Gastrocnemius medialis (tissue), 4 donors: ENCODE results near the gene TM4SF1. TPM values are rescaled to one million over a fixed set of nuclear protein-coding genes. Genes with fewer than 3 reads are reported as not detected.

Experiments used
- ATAC-seq, 2 donors: fragments of 150-250 bp; one replicate each; pipeline ENCODE4 v1.9.1; 2016
- DNase-seq, 2 donors: peaks; one replicate each; pipeline ENCODE4 v3.0.0-alpha.2; 2019
- H3K27ac ChIP-seq, 4 donors: fragments of 200-600 bp; sonication (generic); 1 replicate in 1 of 4; 2 replicates in 3 of 4; pipeline ENCODE4 v1.5.1; 2016 to 2018; ENCODE audit warnings: mild to moderate bottlenecking in 2 of 4, moderate library complexity in 1 of 4
- H3K27me3 ChIP-seq, 3 donors: fragments of 200-600 bp; sonication (generic) in 2 of 3; 1 replicate in 1 of 3; 2 replicates in 2 of 3; pipeline versions ENCODE4 v1.5.1 to v1.6.0; 2016 to 2019; ENCODE audit warnings: mild to moderate bottlenecking in 1 of 3, moderate library complexity in 1 of 3
- H3K36me3 ChIP-seq, 2 donors: fragments of 200-600 bp; sonication (generic) in 1 of 2; one replicate each; pipeline ENCODE4 v1.5.1; 2017 to 2018
- H3K4me1 ChIP-seq, 2 donors: fragments of 200-600 bp; sonication (generic) in 1 of 2; one replicate each; pipeline ENCODE4 v1.5.1; 2016 to 2017; ENCODE audit warnings: mild to moderate bottlenecking in 2 of 2
- H3K4me3 ChIP-seq, 4 donors: fragments of 200-600 bp; sonication (generic) in 3 of 4; 1 replicate in 1 of 4; 2 replicates in 3 of 4; pipeline ENCODE4 v1.5.1; 2016 to 2019; ENCODE audit warnings: mild to moderate bottlenecking in 2 of 4
- H3K9me3 ChIP-seq, 3 donors: fragments of 200-600 bp; sonication (generic) in 2 of 3; 1 replicate in 1 of 3; 2 replicates in 2 of 3; pipeline ENCODE4 v1.5.1; 2016 to 2019
- POLR2A ChIP-seq, 2 donors: fragments of 450-650 bp; IDR thresholded peaks; one replicate each; pipeline ENCODE4 v1.6.1; 2017; ENCODE audit warnings: antibody characterized with exemption in 2 of 2, mild to moderate bottlenecking in 2 of 2, moderate library complexity in 2 of 2
- in situ Hi-C, 4 donors: fragments of 200-750 bp; cut with MboI; loops; one replicate each; pipeline versions ENCODE4 v1.15.0 to v1.8.0; 2017; ENCODE audit warnings: low sequenced_read_pairs in 4 of 4
- intact Hi-C: fragments of 100-400 bp; cut with DNase I; formaldehyde crosslinking; loops from one replicate; pipeline ENCODE4 v1.15.1; 2023; ENCODE audit warnings: low total_unique reads
- total RNA-seq, 4 donors: library from RNA; depleted of rRNA; stranded (reverse); fragments of >200 nt; gene quantifications; one replicate each; pipeline versions ENCODE4 v1.1.0 to v1.2.3, GENCODE V29; 2016
- TF ChIP-seq, protein P1 (sequence below), 5 experiments: fragments of 450-650 bp in 3 of 5; fragments of 200-600 bp in 2 of 5; sonication (generic) in 2 of 5; IDR thresholded peaks in 4 of 5; conservative IDR thresholded peaks in 1 of 5; 1 replicate in 4 of 5; 2 replicates in 1 of 5; pipeline ENCODE4 v1.5.1; 2016 to 2019; ENCODE audit warnings: antibody characterized with exemption in 5 of 5, mild to moderate bottlenecking in 3 of 5, moderate library complexity in 3 of 5

TM4SF1 gene
- total RNA-seq, 4 donors from 2014 or later, result 23.0 to 43.8 (median 38.6) TPM

DNA sequence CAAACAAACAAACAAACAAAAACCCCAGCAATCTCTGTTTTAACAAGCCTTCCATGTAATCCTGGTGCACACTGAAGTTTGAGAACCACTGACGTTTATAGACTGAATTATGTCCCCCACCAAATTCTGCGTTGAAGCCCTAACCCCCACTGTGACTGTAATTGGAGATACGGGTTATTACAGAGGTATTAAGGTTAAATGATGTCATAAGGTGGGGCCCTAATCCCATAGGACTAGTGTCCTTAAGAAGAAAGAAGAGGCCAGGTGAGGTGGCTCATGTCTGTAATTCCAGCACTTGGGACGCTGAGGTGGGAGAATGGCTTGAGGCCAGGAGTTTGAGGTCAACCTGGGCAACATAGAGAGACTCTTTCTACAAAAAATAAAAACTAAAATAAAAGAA is 42.4 kb upstream of the TM4SF1 start:
- ATAC-seq, result no peak
- no peaks in the 10 kb centered on the region for H3K36me3 ChIP-seq
- no peaks in the 10 kb centered on the region for H3K27me3 ChIP-seq
- no peaks in the 10 kb centered on the region for H3K4me1 ChIP-seq
- H3K27ac ChIP-seq, result no peak overlapping the region
- no peaks in the 10 kb centered on the region for H3K9me3 ChIP-seq
- H3K4me3 ChIP-seq, result no peak overlapping the region
- DNase-seq, result no peak
- TF ChIP-seq, protein P1, sequence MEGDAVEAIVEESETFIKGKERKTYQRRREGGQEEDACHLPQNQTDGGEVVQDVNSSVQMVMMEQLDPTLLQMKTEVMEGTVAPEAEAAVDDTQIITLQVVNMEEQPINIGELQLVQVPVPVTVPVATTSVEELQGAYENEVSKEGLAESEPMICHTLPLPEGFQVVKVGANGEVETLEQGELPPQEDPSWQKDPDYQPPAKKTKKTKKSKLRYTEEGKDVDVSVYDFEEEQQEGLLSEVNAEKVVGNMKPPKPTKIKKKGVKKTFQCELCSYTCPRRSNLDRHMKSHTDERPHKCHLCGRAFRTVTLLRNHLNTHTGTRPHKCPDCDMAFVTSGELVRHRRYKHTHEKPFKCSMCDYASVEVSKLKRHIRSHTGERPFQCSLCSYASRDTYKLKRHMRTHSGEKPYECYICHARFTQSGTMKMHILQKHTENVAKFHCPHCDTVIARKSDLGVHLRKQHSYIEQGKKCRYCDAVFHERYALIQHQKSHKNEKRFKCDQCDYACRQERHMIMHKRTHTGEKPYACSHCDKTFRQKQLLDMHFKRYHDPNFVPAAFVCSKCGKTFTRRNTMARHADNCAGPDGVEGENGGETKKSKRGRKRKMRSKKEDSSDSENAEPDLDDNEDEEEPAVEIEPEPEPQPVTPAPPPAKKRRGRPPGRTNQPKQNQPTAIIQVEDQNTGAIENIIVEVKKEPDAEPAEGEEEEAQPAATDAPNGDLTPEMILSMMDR (IDR thresholded peaks at IDR 0.05 in 4 of 5, conservative IDR thresholded peaks at IDR 0.05 in 1 of 5), result no peak
- no peak for TF ChIP-seq POLR2A (IDR thresholded peaks at IDR 0.05)
- in situ Hi-C loops (no loop called here), intact Hi-C loops (no loop called here)

- H3K4me1 ChIP-seq, result no peaks in the 10 kb centered on the region
- H3K27ac ChIP-seq, result no peak overlapping the region
- DNase-seq (no peak), ATAC-seq (no peak)
- no peaks in the 10 kb centered on the region for H3K9me3 ChIP-seq
- no peaks in the 10 kb centered on the region for H3K36me3 ChIP-seq
- in situ Hi-C loops (no loop called here), intact Hi-C loops (no loop called here)
- H3K4me3 ChIP-seq, result no peak overlapping the region
- no peaks in the 10 kb centered on the region for H3K27me3 ChIP-seq
- TF ChIP-seq POLR2A (IDR thresholded peaks at IDR 0.05), result no peak
- TF ChIP-seq, protein P1 (IDR thresholded peaks at IDR 0.05 in 4 of 5, conservative IDR thresholded peaks at IDR 0.05 in 1 of 5), result no peak
Measured at GRCh38 chr3:149417727-149418126, 40.3 kb upstream of the TM4SF1 start.

GRCh38 chr3:149417174-149417573 is 39.7 kb upstream of the TM4SF1 start:
- Histone ChIP-seq H3K27me3 (no peaks in the 10 kb centered on the region), H3K4me1 (no peaks in the 10 kb centered on the region), H3K27ac (no peak overlapping the region), H3K9me3 (no peaks in the 10 kb centered on the region), H3K4me3 (no peak overlapping the region), H3K36me3 (no peaks in the 10 kb centered on the region)
- TF ChIP-seq, protein P1 (IDR thresholded peaks at IDR 0.05 in 4 of 5, conservative IDR thresholded peaks at IDR 0.05 in 1 of 5), result no peak
- TF ChIP-seq POLR2A (IDR thresholded peaks at IDR 0.05), result no peak
- intact Hi-C loops, result no loop called here
- ATAC-seq, result no peak
- in situ Hi-C loops, result no loop called here
- DNase-seq, result no peak

DNA sequence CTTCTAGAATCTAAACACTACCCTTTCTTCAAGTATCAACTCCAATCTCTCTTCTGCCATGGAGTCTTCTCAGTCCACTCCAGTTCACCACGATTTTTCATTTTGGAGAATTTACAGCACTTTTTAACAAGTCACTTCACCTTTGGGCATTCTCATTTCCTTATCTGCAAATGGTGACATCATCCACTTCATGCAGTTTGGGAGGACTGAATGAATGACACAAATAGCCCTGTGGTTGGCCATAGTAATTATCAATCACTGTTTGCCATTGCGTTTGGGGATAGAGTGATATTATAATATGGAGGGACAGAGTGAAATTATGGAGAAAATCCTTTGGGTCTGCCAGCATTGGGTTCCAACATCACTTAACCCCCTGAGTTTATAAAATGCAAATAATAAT is 38.0 kb upstream of the TM4SF1 start:
- TF ChIP-seq, protein P1 (IDR thresholded peaks at IDR 0.05 in 4 of 5, conservative IDR thresholded peaks at IDR 0.05 in 1 of 5), result no peak
- no peak for TF ChIP-seq POLR2A (IDR thresholded peaks at IDR 0.05)
- ATAC-seq, result no peak
- no peaks in the 10 kb centered on the region for H3K4me1 ChIP-seq
- no peaks in the 10 kb centered on the region for H3K9me3 ChIP-seq
- in situ Hi-C loops (no loop called here), intact Hi-C loops (no loop called here)
- no peaks in the 10 kb centered on the region for H3K27me3 ChIP-seq
- no peak overlapping the region for H3K27ac ChIP-seq
- DNase-seq, result no peak
- H3K4me3 ChIP-seq, result no peak overlapping the region
- no peaks in the 10 kb centered on the region for H3K36me3 ChIP-seq

GRCh38 chr3:149414557-149415231 is 37.2 kb upstream of the TM4SF1 start:
- Histone ChIP-seq H3K27me3 (no peaks in the 10 kb centered on the region), H3K4me3 (no peak overlapping the region), H3K27ac (peak overlapping the region in 1 of 4 donors; percentile 14), H3K4me1 (no peaks in the 10 kb centered on the region), H3K36me3 (no peaks in the 10 kb centered on the region), H3K9me3 (no peaks in the 10 kb centered on the region)
- ATAC-seq (no peak), DNase-seq (no peak)
- intact Hi-C loops (no loop called here), in situ Hi-C loops (no loop called here)
- TF ChIP-seq, protein P1 (IDR thresholded peaks at IDR 0.05 in 4 of 5, conservative IDR thresholded peaks at IDR 0.05 in 1 of 5), result no peak
- no peak for TF ChIP-seq POLR2A (IDR thresholded peaks at IDR 0.05)
